Measurements from ENCODE around the gene PYM1.

PYM1 gene

DNA sequence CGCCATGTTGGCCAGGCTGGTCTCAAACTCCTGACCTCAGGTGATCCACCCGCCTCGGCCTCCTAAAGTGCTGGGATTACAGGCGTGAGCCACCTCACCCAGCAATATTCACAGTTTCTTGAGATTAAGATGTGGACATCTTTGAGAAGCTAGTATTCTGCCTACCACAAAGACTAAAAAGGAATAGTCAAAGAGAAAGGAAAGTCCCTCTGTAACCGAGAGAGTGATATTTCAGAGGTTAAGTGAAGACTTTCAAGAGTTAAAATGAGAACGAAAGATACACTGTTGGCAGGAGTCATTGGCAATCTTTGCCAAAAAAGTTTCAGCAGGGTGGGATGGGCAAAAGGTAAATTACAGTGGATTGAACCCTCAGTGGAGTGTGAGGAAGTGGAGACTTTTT lies 18.9 kb upstream of the PYM1 start:
- H4K20me1 ChIP-seq (ENCODE audit: low read depth, low read length), result no peaks in the 10 kb centered on the region
- no peaks in the 10 kb centered on the region for H3F3A ChIP-seq (ENCODE audit: insufficient read depth)
- H3K9me2 ChIP-seq (replicated peaks; ENCODE audit: insufficient read depth, low read length), result no peaks in the 10 kb centered on the region
- TF ChIP-seq, protein P1, sequence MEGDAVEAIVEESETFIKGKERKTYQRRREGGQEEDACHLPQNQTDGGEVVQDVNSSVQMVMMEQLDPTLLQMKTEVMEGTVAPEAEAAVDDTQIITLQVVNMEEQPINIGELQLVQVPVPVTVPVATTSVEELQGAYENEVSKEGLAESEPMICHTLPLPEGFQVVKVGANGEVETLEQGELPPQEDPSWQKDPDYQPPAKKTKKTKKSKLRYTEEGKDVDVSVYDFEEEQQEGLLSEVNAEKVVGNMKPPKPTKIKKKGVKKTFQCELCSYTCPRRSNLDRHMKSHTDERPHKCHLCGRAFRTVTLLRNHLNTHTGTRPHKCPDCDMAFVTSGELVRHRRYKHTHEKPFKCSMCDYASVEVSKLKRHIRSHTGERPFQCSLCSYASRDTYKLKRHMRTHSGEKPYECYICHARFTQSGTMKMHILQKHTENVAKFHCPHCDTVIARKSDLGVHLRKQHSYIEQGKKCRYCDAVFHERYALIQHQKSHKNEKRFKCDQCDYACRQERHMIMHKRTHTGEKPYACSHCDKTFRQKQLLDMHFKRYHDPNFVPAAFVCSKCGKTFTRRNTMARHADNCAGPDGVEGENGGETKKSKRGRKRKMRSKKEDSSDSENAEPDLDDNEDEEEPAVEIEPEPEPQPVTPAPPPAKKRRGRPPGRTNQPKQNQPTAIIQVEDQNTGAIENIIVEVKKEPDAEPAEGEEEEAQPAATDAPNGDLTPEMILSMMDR (IDR thresholded peaks at IDR 0.05; ENCODE audit: insufficient read depth, low read length, poor library complexity, severe bottlenecking), result no peak
- no peak for TF ChIP-seq EZH2phosphoT487 (conservative IDR thresholded peaks at IDR 0.05; ENCODE audit: low read length)
- peaks cover 6% of the 10 kb centered on the region; the same call in 1 of the 2 replicates for H3K36me3 ChIP-seq (ENCODE audit: low read length)
- no peak overlapping the region for H3K4me2 ChIP-seq (ENCODE audit: low read depth, low read length, poor library complexity, severe bottlenecking)
- no peak overlapping the region for H3K27ac ChIP-seq (ENCODE audit: low read depth, low read length)
- no peaks in the 10 kb centered on the region for H3K9me3 ChIP-seq (ENCODE audit: insufficient read depth, low read length)
- H3K4me3 ChIP-seq (ENCODE audit: insufficient read depth, low read length, poor library complexity, severe bottlenecking), result no peak overlapping the region
- no peaks in the 10 kb centered on the region for H3K79me2 ChIP-seq (ENCODE audit: insufficient read depth, low read length)
- H2AFZ ChIP-seq (ENCODE audit: low read depth, low read length, severe bottlenecking), result no peak overlapping the region
- no peak overlapping the region for H3K9ac ChIP-seq (ENCODE audit: low read length)
- H3K27me3 ChIP-seq (ENCODE audit: low read length), result no peaks in the 10 kb centered on the region

DNA sequence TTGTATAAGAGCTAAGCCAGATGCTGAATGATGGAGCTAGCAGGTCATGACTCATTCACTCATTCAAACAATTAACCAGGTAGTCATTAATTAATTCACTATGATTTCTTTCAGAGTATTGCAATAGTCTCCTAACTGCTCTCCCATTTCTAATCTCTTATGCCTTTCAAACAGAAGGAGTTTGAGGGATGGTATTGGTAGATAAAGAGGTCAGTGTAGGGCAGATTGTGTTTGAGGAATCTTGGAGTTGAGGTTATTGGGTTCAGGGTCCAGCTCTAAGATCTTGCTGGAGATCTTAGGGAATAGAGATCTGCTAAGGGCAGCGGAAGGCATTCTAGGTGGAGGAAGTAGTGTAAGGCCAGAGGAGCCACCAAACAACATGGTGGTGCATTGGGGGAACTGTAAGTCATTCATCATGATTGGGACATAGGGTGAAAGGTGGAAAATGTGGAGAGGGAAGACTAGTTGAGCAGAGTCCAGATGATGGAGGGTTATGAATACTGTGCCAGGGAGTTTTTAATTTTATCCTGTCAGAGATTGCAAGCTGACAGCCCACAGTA lies 15.0 kb upstream of the PYM1 start:
- Histone ChIP-seq H3K9me2 (replicated peaks; ENCODE audit: insufficient read depth, low read length) (no peaks in the 10 kb centered on the region), H3K79me2 (ENCODE audit: insufficient read depth, low read length) (no peaks in the 10 kb centered on the region), H3K4me2 (ENCODE audit: low read depth, low read length, poor library complexity, severe bottlenecking) (no peak overlapping the region), H3K9ac (ENCODE audit: low read length) (no peak overlapping the region), H3K27me3 (ENCODE audit: low read length) (no peaks in the 10 kb centered on the region), H2AFZ (ENCODE audit: low read depth, low read length, severe bottlenecking) (no peak overlapping the region), H4K20me1 (ENCODE audit: low read depth, low read length) (no peaks in the 10 kb centered on the region), H3F3A (ENCODE audit: insufficient read depth) (0 out of 2 replicates have a peak, but pooled peaks cover 4% of the 10 kb centered on the region), H3K9me3 (ENCODE audit: insufficient read depth, low read length) (no peaks in the 10 kb centered on the region), H3K27ac (ENCODE audit: low read depth, low read length) (no peak overlapping the region), H3K36me3 (ENCODE audit: low read length) (peaks cover 11% of the 10 kb centered on the region; the same call in 1 of the 2 replicates), H3K4me3 (ENCODE audit: insufficient read depth, low read length, poor library complexity, severe bottlenecking) (no peak overlapping the region)
- no peak for TF ChIP-seq EZH2phosphoT487 (conservative IDR thresholded peaks at IDR 0.05; ENCODE audit: low read length)

DNA sequence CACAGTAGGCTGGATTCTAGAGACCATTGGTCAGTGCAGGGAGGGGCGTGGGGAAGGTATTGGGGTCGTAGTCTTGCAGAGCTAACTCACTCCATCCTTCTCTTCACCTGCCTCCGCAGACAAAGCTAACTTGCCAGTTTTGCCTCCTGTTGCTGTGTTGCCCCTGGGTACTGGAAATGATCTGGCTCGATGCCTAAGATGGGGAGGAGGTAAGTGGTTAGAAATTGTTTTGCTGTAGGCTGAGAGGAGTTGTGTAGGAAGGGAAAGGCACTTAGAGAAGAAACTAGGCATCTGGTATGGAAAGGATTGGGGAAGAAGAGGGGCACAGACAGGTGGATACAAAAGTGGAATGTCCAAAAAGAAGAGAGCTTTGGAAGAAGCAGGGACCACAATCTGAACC lies 14.4 kb upstream of the PYM1 start:
- no peak overlapping the region for H3K27ac ChIP-seq (ENCODE audit: low read depth, low read length)
- H3K4me3 ChIP-seq (ENCODE audit: insufficient read depth, low read length, poor library complexity, severe bottlenecking), result no peak overlapping the region
- H3K9ac ChIP-seq (ENCODE audit: low read length), result no peak overlapping the region
- no peak for TF ChIP-seq EZH2phosphoT487 (conservative IDR thresholded peaks at IDR 0.05; ENCODE audit: low read length)
- TF ChIP-seq, protein P1 (IDR thresholded peaks at IDR 0.05; ENCODE audit: insufficient read depth, low read length, poor library complexity, severe bottlenecking), result no peak
- peaks cover 11% of the 10 kb centered on the region; the same call in 1 of the 2 replicates for H3K36me3 ChIP-seq (ENCODE audit: low read length)
- no peak overlapping the region for H3K4me2 ChIP-seq (ENCODE audit: low read depth, low read length, poor library complexity, severe bottlenecking)
- H2AFZ ChIP-seq (ENCODE audit: low read depth, low read length, severe bottlenecking), result no peak overlapping the region
- H3K9me2 ChIP-seq (replicated peaks; ENCODE audit: insufficient read depth, low read length), result no peaks in the 10 kb centered on the region
- no peaks in the 10 kb centered on the region for H3K27me3 ChIP-seq (ENCODE audit: low read length)
- H3K79me2 ChIP-seq (ENCODE audit: insufficient read depth, low read length), result no peaks in the 10 kb centered on the region
- H4K20me1 ChIP-seq (ENCODE audit: low read depth, low read length), result no peaks in the 10 kb centered on the region
- H3F3A ChIP-seq (ENCODE audit: insufficient read depth), result 0 out of 2 replicates have a peak, but pooled peaks cover 4% of the 10 kb centered on the region
- no peaks in the 10 kb centered on the region for H3K9me3 ChIP-seq (ENCODE audit: insufficient read depth, low read length)

DNA sequence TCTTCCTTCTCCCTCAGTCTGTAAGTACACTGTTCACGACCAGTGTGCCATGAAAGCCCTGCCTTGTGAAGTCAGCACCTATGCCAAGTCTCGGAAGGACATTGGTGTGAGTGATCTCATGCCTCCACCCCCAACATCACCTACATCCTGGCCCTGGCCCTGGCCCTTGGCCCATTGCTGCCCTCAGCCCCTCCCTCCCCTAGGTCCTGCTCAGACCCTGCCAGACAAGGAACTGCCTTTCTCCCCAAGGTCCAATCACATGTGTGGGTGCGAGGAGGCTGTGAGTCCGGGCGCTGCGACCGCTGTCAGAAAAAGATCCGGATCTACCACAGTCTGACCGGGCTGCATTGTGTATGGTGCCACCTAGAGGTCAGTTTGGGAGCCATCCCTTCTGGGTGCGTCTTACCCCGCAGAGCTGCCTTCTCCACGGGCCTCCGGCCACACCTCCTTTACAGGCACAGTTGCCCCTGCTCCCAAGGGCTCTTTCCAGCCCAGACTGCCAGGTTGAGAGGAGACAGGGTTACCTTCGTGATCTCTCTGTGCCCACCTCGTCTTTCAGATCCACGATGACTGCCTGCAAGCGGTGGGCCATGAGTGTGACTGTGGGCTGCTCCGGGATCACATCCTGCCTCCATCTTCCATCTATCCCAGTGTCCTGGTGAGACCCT lies 12.5 kb upstream of the PYM1 start:
- Histone ChIP-seq H3F3A (ENCODE audit: insufficient read depth) (0 out of 2 replicates have a peak, but pooled peaks cover 4% of the 10 kb centered on the region), H3K79me2 (ENCODE audit: insufficient read depth, low read length) (no peaks in the 10 kb centered on the region), H3K27me3 (ENCODE audit: low read length) (no peaks in the 10 kb centered on the region), H2AFZ (ENCODE audit: low read depth, low read length, severe bottlenecking) (peak overlapping the region; percentile 29), H3K36me3 (ENCODE audit: low read length) (peaks cover 11% of the 10 kb centered on the region; the same call in 1 of the 2 replicates), H3K27ac (ENCODE audit: low read depth, low read length) (peak overlapping the region; percentile 18; the same call in 1 of the 2 replicates), H3K9me2 (replicated peaks; ENCODE audit: insufficient read depth, low read length) (no peaks in the 10 kb centered on the region), H3K4me3 (ENCODE audit: insufficient read depth, low read length, poor library complexity, severe bottlenecking) (no peak overlapping the region), H3K9me3 (ENCODE audit: insufficient read depth, low read length) (no peaks in the 10 kb centered on the region), H4K20me1 (ENCODE audit: low read depth, low read length) (no peaks in the 10 kb centered on the region), H3K4me2 (ENCODE audit: low read depth, low read length, poor library complexity, severe bottlenecking) (peak overlapping the region; percentile 22), H3K9ac (ENCODE audit: low read length) (peak overlapping the region; percentile 19; the same call in 1 of the 2 replicates)
- TF ChIP-seq, protein P1 (IDR thresholded peaks at IDR 0.05; ENCODE audit: insufficient read depth, low read length, poor library complexity, severe bottlenecking), result peak; percentile 88
- TF ChIP-seq EZH2phosphoT487 (conservative IDR thresholded peaks at IDR 0.05; ENCODE audit: low read length), result no peak

Measured in SU-DHL-6 (cell line).